HepG2 (cell line): Measurements from ENCODE around the gene CAPG. TPM values are rescaled to one million over a fixed set of nuclear protein-coding genes. Genes with fewer than 3 reads are reported as not detected.

Source experiments
- CBX5 ChIP-seq: sonication (generic); formaldehyde crosslinking; IDR thresholded peaks from 2 replicates; pipeline ENCODE4 v1.4.0; 2020; ENCODE audit warnings: missing genetic modification reagents, borderline replicate concordance
- CENPBD1 ChIP-seq: sonication (generic); formaldehyde crosslinking; IDR thresholded peaks from 2 replicates; pipeline ENCODE4 v1.8.0; 2022; ENCODE audit warnings: missing genetic modification reagents, low read depth, mild to moderate bottlenecking, borderline replicate concordance
- CREB1 ChIP-seq, 2 experiments: fragments of 450-650 bp in 1 of 2; IDR thresholded peaks; 2 replicates each; pipeline ENCODE4 v1.6.1; 2016 to 2017; ENCODE audit warnings: control low read depth in 1 of 2, mild to moderate bottlenecking in 1 of 2, missing compliant biosample characterization in 1 of 2, missing genetic modification characterization in 1 of 2
- GTF2F1 ChIP-seq: fragments of 150-350 bp; IDR thresholded peaks from 2 replicates; pipeline ENCODE4 v1.6.1; 2014; ENCODE audit warnings: low read length
- JUN ChIP-seq: sonication (generic); formaldehyde crosslinking; IDR thresholded peaks from 2 replicates; pipeline ENCODE4 v1.4.0; 2020; ENCODE audit warnings: mild to moderate bottlenecking, missing genetic modification reagents
- KLF12 ChIP-seq: sonication (generic); formaldehyde crosslinking; IDR thresholded peaks from 2 replicates; pipeline ENCODE4 v1.4.0; 2020; ENCODE audit warnings: missing genetic modification reagents, borderline replicate concordance
- MED8 ChIP-seq: sonication (generic); formaldehyde crosslinking; IDR thresholded peaks from 2 replicates; pipeline ENCODE4 v1.8.1; 2023; ENCODE audit warnings: mild to moderate bottlenecking, missing genetic modification reagents; ENCODE audit not compliant: insufficient replicate concordance
- MXI1 ChIP-seq: IDR thresholded peaks from 3 replicates; pipeline ENCODE4 v1.6.1; 2012; ENCODE audit warnings: low read depth, low read length, inconsistent platforms, borderline replicate concordance
- PCBP2 ChIP-seq: fragments of 200-400 bp; formaldehyde crosslinking; optimal IDR thresholded peaks from 2 replicates; pipeline ENCODE3; 2018; ENCODE audit warnings: low read length, low read depth; ENCODE audit not compliant: poor library complexity, severe bottlenecking
- RARA ChIP-seq: IDR thresholded peaks from 2 replicates; pipeline ENCODE4 v1.6.1; 2016; ENCODE audit warnings: missing genetic modification reagents, missing compliant biosample characterization
- REL ChIP-seq: sonication (generic); formaldehyde crosslinking; conservative IDR thresholded peaks from 2 replicates; pipeline ENCODE4 v1.8.0; 2022; ENCODE audit warnings: mild to moderate bottlenecking, missing genetic modification reagents, moderate library complexity
- SOX13 ChIP-seq, 3 experiments: fragments of 450-650 bp in 1 of 3; sonication (generic) in 1 of 3; formaldehyde crosslinking in 1 of 3; IDR thresholded peaks in 2 of 3; conservative IDR thresholded peaks in 1 of 3; 2 replicates each; pipeline versions ENCODE4 v1.5.0 to v1.6.1; 2016 to 2020; ENCODE audit warnings: antibody characterized with exemption in 1 of 3, mild to moderate bottlenecking in 1 of 3, missing compliant biosample characterization in 1 of 3, missing genetic modification reagents in 1 of 3, moderate library complexity in 1 of 3
- ZFP36L2 ChIP-seq: sonication (generic); formaldehyde crosslinking; IDR thresholded peaks from 2 replicates; pipeline ENCODE4 v1.4.0; 2020; ENCODE audit warnings: missing genetic modification reagents
- ZIK1 ChIP-seq: sonication (generic); formaldehyde crosslinking; IDR thresholded peaks from 2 replicates; pipeline ENCODE4 v1.5.0; 2020; ENCODE audit warnings: mild to moderate bottlenecking, low read depth, missing genetic modification reagents, borderline replicate concordance
- ZKSCAN8 ChIP-seq: IDR thresholded peaks from 2 replicates; pipeline ENCODE4 v1.6.1; 2016; ENCODE audit warnings: borderline replicate concordance, missing genetic modification reagents, missing compliant biosample characterization
- ZNF143 ChIP-seq: sonication (generic); formaldehyde crosslinking; IDR thresholded peaks from 2 replicates; pipeline ENCODE4 v1.4.0; 2020; ENCODE audit warnings: missing genetic modification reagents
- ZNF446 ChIP-seq: sonication (generic); formaldehyde crosslinking; IDR thresholded peaks from 2 replicates; pipeline ENCODE4 v1.5.0; 2020; ENCODE audit warnings: mild to moderate bottlenecking, missing genetic modification reagents
- ZNF687 ChIP-seq: sonication (generic); formaldehyde crosslinking; IDR thresholded peaks from 2 replicates; pipeline ENCODE4 v1.5.1; 2020; ENCODE audit warnings: mild to moderate bottlenecking, missing genetic modification reagents, moderate library complexity
- ZNF75D ChIP-seq: sonication (generic); formaldehyde crosslinking; IDR thresholded peaks from 2 replicates; pipeline ENCODE4 v1.8.1; 2023; ENCODE audit warnings: missing genetic modification reagents, mild to moderate bottlenecking, borderline replicate concordance
- polyA plus RNA-seq, 8 experiments: library from polyadenylated mRNA; depleted of rRNA in 3 of 8; stranded (reverse) in 7 of 8; unstranded in 1 of 8; fragments of >200 nt; fragmentation: Illumina TruSeq in 4 of 8; extraction: Trizol in 4 of 8; gene quantifications; 2 replicates each; pipeline versions ENCODE4 v1.2.1 to v1.2.3, GENCODE V29; 2011 to 2016; ENCODE audit warnings: low read depth in 4 of 8, missing spikeins in 1 of 8, mixed read lengths in 1 of 8; ENCODE audit not compliant: insufficient read depth in 1 of 8
- total RNA-seq, 5 experiments: library from RNA; depleted of rRNA; stranded (reverse); fragments of >200 nt; fragmentation: Illumina TruSeq; extraction: Trizol; gene quantifications; 2 replicates each; pipeline ENCODE4 v1.2.3, GENCODE V29; 2016; ENCODE audit warnings: low read depth in 1 of 5

Gene CAPG
- total and polyA plus RNA-seq, 2 of the 13 experiments (the other 11 are each of a cell fraction or from before 2014, with no cell fraction given), result 12.7 to 18.2 TPM

DNA sequence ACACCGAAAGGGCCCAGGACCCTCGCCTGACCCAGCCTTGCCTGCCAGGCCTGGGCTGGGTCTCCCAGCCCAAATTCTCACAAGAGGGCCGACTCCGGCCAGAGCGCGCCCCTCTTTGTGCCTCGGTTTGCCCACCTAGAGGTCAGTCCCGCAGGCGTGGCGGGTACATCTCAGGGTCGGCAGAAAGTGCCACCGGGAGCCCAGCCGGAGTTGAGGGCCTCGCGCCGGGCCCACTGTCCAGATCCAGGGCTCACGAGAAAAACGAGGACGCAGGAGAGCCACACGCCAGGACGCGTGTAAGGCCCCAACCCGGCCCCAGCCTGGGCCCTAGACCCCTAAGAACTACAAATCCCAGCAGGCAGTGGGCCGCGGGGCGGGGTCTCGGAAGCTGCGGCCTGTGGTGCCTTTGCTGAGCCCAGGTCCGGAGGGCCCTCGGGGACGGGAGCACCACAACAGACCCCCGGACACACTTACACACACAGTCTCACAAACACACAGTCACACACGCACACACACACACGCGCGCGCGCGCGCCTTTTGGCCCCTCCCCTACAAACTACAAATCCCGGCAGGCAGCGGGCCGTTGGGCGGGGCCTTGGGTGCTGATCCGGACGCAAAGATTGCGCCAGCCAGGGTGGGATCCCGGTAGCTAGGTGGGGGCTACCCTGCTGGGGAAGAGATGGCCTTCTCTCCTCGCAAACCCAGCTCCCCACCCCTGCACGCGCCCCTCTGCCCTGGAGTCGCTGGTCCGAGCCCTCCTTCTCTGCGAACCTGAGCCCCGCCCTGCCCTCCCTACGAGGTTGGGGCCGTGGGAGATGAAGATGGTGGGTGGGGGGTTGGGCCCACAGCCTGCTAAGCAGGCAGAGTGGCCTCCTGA is 8.2 kb upstream of the CAPG start, which contains the start of gene SH2D6 (continued):
- TF ChIP-seq JUN (no peak), SOX13 (IDR thresholded peaks at IDR 0.05) (peak; percentile 47; the same call in 1 of the 2 replicates), SOX13 (CRISPR knock-in tag; conservative IDR thresholded peaks at IDR 0.05 in 1 of 2, IDR thresholded peaks at IDR 0.05 in 1 of 2) (peak in 1 of 2 experiments; percentile 39; a peak in 2 of 4 replicates), PCBP2 (no peak), ZKSCAN8 (CRISPR knock-in tag) (peak; percentile 64), MED8 (CRISPR knock-in tag) (peak; percentile 22), REL (CRISPR knock-in tag) (no peak), GTF2F1 (peak; percentile 70), CBX5 (CRISPR knock-in tag) (no peak; the same call in 1 of the 2 replicates), ZNF446 (CRISPR knock-in tag) (peak; percentile 34; the same call in 1 of the 2 replicates), ZNF687 (peak; percentile 91), MXI1 (peak; percentile 77; the same call in 1 of the 3 replicates), KLF12 (CRISPR knock-in tag) (peak; percentile 94; the same call in 1 of the 2 replicates), CENPBD1 (CRISPR knock-in tag) (no peak), RARA (CRISPR knock-in tag) (peak; percentile 46), ZNF75D (CRISPR knock-in tag) (no peak), ZFP36L2 (CRISPR knock-in tag) (no peak; the same call in 1 of the 2 replicates), ZIK1 (CRISPR knock-in tag) (peak; percentile 30; the same call in 1 of the 2 replicates), ZNF143 (CRISPR knock-in tag) (peak; percentile 96), CREB1 (IDR thresholded peaks at IDR 0.05) (peak; percentile 55; the same call in 1 of the 2 replicates), CREB1 (CRISPR knock-in tag; IDR thresholded peaks at IDR 0.05) (peak; percentile 82)
